Astrocyte (in vitro differentiated cells and primary cell): Measurements from ENCODE around the gene MYH9. TPM values are rescaled to one million over a fixed set of nuclear protein-coding genes. Genes with fewer than 3 reads are reported as not detected.
A peak's percentile ranks its signal among the peaks of the same experiment; 100 is the strongest.

Experiments used
- DNase-seq: peaks from one replicate; pipeline ENCODE4 v3.0.0-alpha.2; 2010; ENCODE audit warnings: low read depth
- FAIRE-seq: peaks from 2 replicates; lab custom pipeline; 2011; peaks lifted over from hg19 to GRCh38; lab: Jason Lieb, UNC
- H2AFZ ChIP-seq: 2 replicates; pipeline ENCODE4 v1.6.0; 2012; ENCODE audit warnings: low read depth, low read length, inconsistent platforms
- H3K27ac ChIP-seq: 2 replicates; pipeline ENCODE4 v1.5.1; 2011; ENCODE audit warnings: low read depth, low read length, inconsistent platforms
- H3K27me3 ChIP-seq: 2 replicates; pipeline ENCODE4 v1.6.0; 2011; ENCODE audit warnings: low read length, inconsistent platforms; ENCODE audit not compliant: insufficient read depth
- H3K36me3 ChIP-seq: 2 replicates; pipeline ENCODE4 v1.5.1; 2011; ENCODE audit warnings: low read length, inconsistent platforms; ENCODE audit not compliant: insufficient read depth
- H3K4me1 ChIP-seq: 2 replicates; pipeline ENCODE4 v1.5.1; 2011; ENCODE audit warnings: low read length, inconsistent platforms; ENCODE audit not compliant: insufficient read depth
- H3K4me2 ChIP-seq: 2 replicates; pipeline ENCODE4 v1.6.0; 2012; ENCODE audit warnings: low read length, inconsistent platforms
- H3K4me3 ChIP-seq: 2 replicates; pipeline ENCODE4 v1.5.1; 2011; ENCODE audit warnings: low read depth, mild to moderate bottlenecking, low read length, inconsistent platforms; ENCODE audit not compliant: insufficient read depth
- H3K79me2 ChIP-seq: 2 replicates; pipeline ENCODE4 v1.6.0; 2012; ENCODE audit warnings: mild to moderate bottlenecking, low read length, inconsistent platforms; ENCODE audit not compliant: insufficient read depth
- H3K9ac ChIP-seq: 2 replicates; pipeline ENCODE4 v1.6.0; 2012; ENCODE audit warnings: mild to moderate bottlenecking, low read length, inconsistent platforms
- H3K9me3 ChIP-seq: 2 replicates; pipeline ENCODE4 v1.5.1; 2012; ENCODE audit warnings: low read depth, mild to moderate bottlenecking, low read length, inconsistent platforms; ENCODE audit not compliant: insufficient read depth
- H4K20me1 ChIP-seq: 2 replicates; pipeline ENCODE4 v1.6.0; 2012; ENCODE audit warnings: low read length, inconsistent platforms; ENCODE audit not compliant: insufficient read depth
- H3K27ac Mint-ChIP-seq: one replicate; pipeline ENCODE4 v1.8.0; 2021; ENCODE audit warnings: mild to moderate bottlenecking, mixed read lengths; ENCODE audit not compliant: unreplicated experiment
- H3K27me3 Mint-ChIP-seq: one replicate; pipeline ENCODE4 v1.8.0; 2021; ENCODE audit warnings: low read depth, mixed read lengths; ENCODE audit not compliant: unreplicated experiment
- H3K36me3 Mint-ChIP-seq: one replicate; pipeline ENCODE4 v1.8.0; 2021; ENCODE audit warnings: low read depth, mixed read lengths; ENCODE audit not compliant: unreplicated experiment
- H3K4me1 Mint-ChIP-seq: one replicate; pipeline ENCODE4 v1.8.0; 2021; ENCODE audit warnings: low read depth, mixed read lengths; ENCODE audit not compliant: unreplicated experiment
- H3K4me3 Mint-ChIP-seq: one replicate; pipeline ENCODE4 v1.8.0; 2021; ENCODE audit warnings: mild to moderate bottlenecking, moderate library complexity, mixed read lengths; ENCODE audit not compliant: unreplicated experiment
- H3K9me3 Mint-ChIP-seq: one replicate; pipeline ENCODE4 v1.8.0; 2021; ENCODE audit warnings: mild to moderate bottlenecking, mixed read lengths; ENCODE audit not compliant: unreplicated experiment
- EZH2 ChIP-seq: IDR thresholded peaks from 2 replicates; pipeline ENCODE4 v1.6.1; 2012; ENCODE audit warnings: mild to moderate bottlenecking, low read length, inconsistent platforms; ENCODE audit not compliant: insufficient read depth
- total RNA-seq: library from RNA; stranded (reverse); gene quantifications from 2 replicates; pipeline ENCODE4 v1.2.1, GENCODE V29; 2021
- TF ChIP-seq, protein P1 (sequence below): IDR thresholded peaks from 2 replicates; pipeline ENCODE4 v1.5.1; 2011; ENCODE audit warnings: low read depth, mild to moderate bottlenecking, inconsistent platforms, low read length, moderate library complexity; ENCODE audit not compliant: insufficient read depth

MYH9 gene
- total RNA-seq, 1 donor from 2014 or later = 2,278 TPM

DNA sequence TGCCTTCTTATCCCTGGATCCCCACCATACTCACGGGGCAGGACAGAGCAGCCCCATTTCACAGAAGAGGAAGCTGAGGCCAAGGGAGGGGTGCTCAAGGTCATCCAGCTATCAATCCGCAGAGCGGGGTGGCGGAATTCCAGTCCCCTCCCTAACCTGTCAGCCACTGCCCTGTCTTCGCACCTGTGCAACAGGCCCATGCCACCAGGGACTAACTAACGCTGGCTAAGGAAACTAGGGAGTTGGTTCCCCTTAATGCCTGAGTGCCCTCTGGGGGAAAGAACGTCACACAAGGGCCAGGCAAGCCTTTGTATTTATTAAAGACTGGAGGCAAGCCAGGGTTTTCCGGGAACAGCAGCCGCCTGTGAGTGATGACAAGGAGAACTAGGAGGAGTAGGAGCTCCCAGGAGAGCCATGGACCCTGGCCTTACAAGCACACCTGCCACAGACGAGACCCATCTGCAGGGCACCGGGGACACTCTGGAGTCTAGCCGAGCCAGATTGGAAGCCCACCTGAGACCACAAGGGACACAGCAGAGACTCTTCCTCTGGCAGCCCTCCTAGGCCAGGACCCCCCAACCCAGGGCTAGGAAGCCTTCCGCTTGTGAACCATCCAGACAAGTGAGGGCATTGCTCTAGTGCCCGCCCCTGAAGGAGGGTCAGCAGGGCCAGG is 64.4 kb downstream of the MYH9 start:
- H3K9me3 ChIP-seq = no peaks in the 10 kb centered on the region
- FAIRE-seq (no peak), DNase-seq (peak; percentile 71)
- H2AFZ ChIP-seq = no peak overlapping the region
- no peaks in the 10 kb centered on the region for H3K27me3 Mint-ChIP-seq
- peaks cover 68% of the 10 kb centered on the region for H3K4me1 Mint-ChIP-seq
- peak overlapping the region; percentile 99 for H3K27ac ChIP-seq
- TF ChIP-seq EZH2 = no peak
- TF ChIP-seq, protein P1, sequence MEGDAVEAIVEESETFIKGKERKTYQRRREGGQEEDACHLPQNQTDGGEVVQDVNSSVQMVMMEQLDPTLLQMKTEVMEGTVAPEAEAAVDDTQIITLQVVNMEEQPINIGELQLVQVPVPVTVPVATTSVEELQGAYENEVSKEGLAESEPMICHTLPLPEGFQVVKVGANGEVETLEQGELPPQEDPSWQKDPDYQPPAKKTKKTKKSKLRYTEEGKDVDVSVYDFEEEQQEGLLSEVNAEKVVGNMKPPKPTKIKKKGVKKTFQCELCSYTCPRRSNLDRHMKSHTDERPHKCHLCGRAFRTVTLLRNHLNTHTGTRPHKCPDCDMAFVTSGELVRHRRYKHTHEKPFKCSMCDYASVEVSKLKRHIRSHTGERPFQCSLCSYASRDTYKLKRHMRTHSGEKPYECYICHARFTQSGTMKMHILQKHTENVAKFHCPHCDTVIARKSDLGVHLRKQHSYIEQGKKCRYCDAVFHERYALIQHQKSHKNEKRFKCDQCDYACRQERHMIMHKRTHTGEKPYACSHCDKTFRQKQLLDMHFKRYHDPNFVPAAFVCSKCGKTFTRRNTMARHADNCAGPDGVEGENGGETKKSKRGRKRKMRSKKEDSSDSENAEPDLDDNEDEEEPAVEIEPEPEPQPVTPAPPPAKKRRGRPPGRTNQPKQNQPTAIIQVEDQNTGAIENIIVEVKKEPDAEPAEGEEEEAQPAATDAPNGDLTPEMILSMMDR = no peak
- H4K20me1 ChIP-seq = peaks cover 90% of the 10 kb centered on the region
- H3K4me3 Mint-ChIP-seq = peak overlapping the region; percentile 62
- H3K79me2 ChIP-seq = peaks cover 98% of the 10 kb centered on the region
- H3K27ac Mint-ChIP-seq = peak overlapping the region; percentile 87
- H3K27me3 ChIP-seq = no peaks in the 10 kb centered on the region
- no peak overlapping the region for H3K4me3 ChIP-seq
- H3K36me3 ChIP-seq = peaks cover 91% of the 10 kb centered on the region
- H3K4me1 ChIP-seq = peaks cover 53% of the 10 kb centered on the region
- no peak overlapping the region for H3K4me2 ChIP-seq
- peak overlapping the region; percentile 92 for H3K9ac ChIP-seq
- H3K9me3 Mint-ChIP-seq = no peaks in the 10 kb centered on the region
- H3K36me3 Mint-ChIP-seq = peaks cover 43% of the 10 kb centered on the region

DNA sequence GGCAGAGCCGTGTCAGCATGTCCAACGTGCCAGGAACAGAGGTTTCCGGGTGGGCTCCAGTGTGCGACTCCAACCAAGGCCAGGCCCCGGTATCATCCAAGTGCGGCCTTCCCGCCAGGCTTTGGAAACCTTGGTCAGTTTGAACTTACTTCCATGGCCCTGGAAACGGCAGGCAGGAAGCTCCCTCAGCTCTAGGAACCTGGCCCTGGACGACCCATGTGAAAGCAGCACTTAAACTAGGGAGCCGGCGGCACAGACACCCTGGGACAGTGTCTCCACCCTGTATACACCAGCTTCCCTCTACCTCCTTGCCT is 65.2 kb downstream of the MYH9 start:
- peaks cover 91% of the 10 kb centered on the region for H3K36me3 ChIP-seq
- Mint-ChIP-seq H3K4me3 (no peak overlapping the region), H3K9me3 (no peaks in the 10 kb centered on the region), H3K4me1 (peaks cover 63% of the 10 kb centered on the region), H3K27ac (peak overlapping the region; percentile 87), H3K27me3 (no peaks in the 10 kb centered on the region), H3K36me3 (peaks cover 48% of the 10 kb centered on the region)
- peaks cover 90% of the 10 kb centered on the region for H4K20me1 ChIP-seq
- H2AFZ ChIP-seq = no peak overlapping the region
- H3K4me2 ChIP-seq = no peak overlapping the region
- peaks cover 98% of the 10 kb centered on the region for H3K79me2 ChIP-seq
- H3K4me3 ChIP-seq = no peak overlapping the region
- no peaks in the 10 kb centered on the region for H3K27me3 ChIP-seq
- H3K4me1 ChIP-seq = peaks cover 45% of the 10 kb centered on the region
- H3K9ac ChIP-seq = no peak overlapping the region
- no peaks in the 10 kb centered on the region for H3K9me3 ChIP-seq
- H3K27ac ChIP-seq = peak overlapping the region; percentile 99
- no peak for FAIRE-seq
- DNase-seq = no peak
- TF ChIP-seq, protein P1 = no peak
- no peak for TF ChIP-seq EZH2

- Histone ChIP-seq H3K36me3 (peaks cover 91% of the 10 kb centered on the region), H3K4me2 (no peak overlapping the region), H2AFZ (no peak overlapping the region), H3K9ac (no peak overlapping the region), H3K79me2 (peaks cover 98% of the 10 kb centered on the region), H3K27me3 (no peaks in the 10 kb centered on the region), H3K27ac (peak overlapping the region; percentile 30), H3K4me1 (peaks cover 40% of the 10 kb centered on the region), H4K20me1 (peaks cover 94% of the 10 kb centered on the region), H3K4me3 (no peak overlapping the region), H3K9me3 (no peaks in the 10 kb centered on the region)
- DNase-seq (no peak), FAIRE-seq (no peak)
- Mint-ChIP-seq H3K4me3 (no peak overlapping the region), H3K27me3 (no peaks in the 10 kb centered on the region), H3K9me3 (no peaks in the 10 kb centered on the region), H3K4me1 (peaks cover 62% of the 10 kb centered on the region), H3K36me3 (peaks cover 47% of the 10 kb centered on the region), H3K27ac (peak overlapping the region; percentile 89)
- TF ChIP-seq EZH2 = no peak
- TF ChIP-seq, protein P1 = no peak
These were observed 65.8 kb downstream of the MYH9 start for GRCh38 chr22:36321797-36322601.
